ENCODE data around the gene EIF4G1. TPM values are rescaled to one million over a fixed set of nuclear protein-coding genes. Genes with fewer than 3 reads are reported as not detected.

The EIF4G1 gene
- total RNA-seq, 4 donors from 2014 or later = 382 to 463 (median 418) TPM

DNA sequence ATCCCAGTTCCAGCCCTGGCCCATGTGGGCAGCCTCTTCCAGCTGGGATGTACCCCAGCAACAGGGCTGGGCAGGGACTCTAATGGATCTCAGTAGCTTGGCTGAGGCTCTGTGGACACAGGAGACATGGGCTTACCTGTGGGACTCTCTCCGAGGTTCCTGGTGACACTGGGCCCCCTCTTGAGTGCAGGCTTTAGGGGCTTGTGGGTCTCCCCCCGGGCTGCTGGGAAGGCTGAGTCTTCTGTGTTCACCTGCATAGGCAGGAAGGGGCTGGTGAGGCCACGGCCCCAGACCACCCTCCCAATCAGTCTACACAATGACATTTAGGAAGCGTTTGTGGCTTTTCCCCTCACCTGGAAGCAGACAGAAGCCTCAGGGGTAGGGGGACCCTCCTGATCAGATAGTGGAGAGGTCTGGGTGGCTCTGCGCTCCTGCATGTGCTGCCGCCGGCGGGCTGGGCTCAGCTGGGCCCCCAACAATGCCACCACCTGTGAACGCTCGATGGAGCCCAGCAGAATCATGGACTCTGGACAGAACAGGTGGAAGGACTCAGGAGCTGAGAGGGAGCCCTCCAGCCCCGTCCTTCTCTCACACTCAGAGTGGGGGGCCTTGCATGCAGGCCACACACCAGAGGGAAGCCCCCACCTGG, 38.6 kb downstream of the EIF4G1 start:
- no peak overlapping the region for H3K4me3 ChIP-seq
- H3K9me3 ChIP-seq = no peaks in the 10 kb centered on the region
- H3K27me3 ChIP-seq = no peaks in the 10 kb centered on the region
- no peak for DNase-seq (ENCODE audit: low spot score in 2 of 2)
- H3K36me3 ChIP-seq = peaks cover 10% of the 10 kb centered on the region
- no peak overlapping the region for H3K27ac ChIP-seq
- WGBS = 92% methylated on average over 2 of the region's 11 CpGs
- no peak for TF ChIP-seq POLR2A (IDR thresholded peaks at IDR 0.05)
- H3K4me1 ChIP-seq = peaks cover 15% of the 10 kb centered on the region

DNA sequence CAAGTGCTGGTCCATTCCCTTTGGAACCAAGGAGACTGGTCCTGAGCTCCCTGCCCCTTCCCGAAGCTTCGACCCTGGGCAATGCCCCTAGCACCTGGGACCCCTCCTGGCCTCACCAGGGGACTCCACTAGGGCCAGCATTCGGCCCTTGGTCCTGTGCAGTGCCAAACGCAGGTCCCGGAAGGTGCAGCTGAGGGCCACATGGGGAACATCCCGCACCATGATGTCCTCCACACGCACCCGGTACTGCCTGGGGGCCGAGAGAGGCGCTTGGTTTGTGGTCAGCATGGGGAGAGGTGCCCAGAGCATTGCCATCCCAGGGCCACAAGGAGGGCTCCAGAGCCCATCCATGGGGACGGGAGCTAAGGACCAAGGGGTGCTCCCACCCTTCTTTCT, 39.1 kb downstream of the EIF4G1 start:
- Histone ChIP-seq H3K4me3 (no peak overlapping the region), H3K4me1 (peaks cover 15% of the 10 kb centered on the region), H3K36me3 (peaks cover 10% of the 10 kb centered on the region), H3K27ac (no peak overlapping the region), H3K27me3 (no peaks in the 10 kb centered on the region), H3K9me3 (no peaks in the 10 kb centered on the region)
- no peak for DNase-seq (ENCODE audit: low spot score in 2 of 2)
- TF ChIP-seq POLR2AphosphoS5 (IDR thresholded peaks at IDR 0.05) (no peak), EP300 (IDR thresholded peaks at IDR 0.05) (no peak), POLR2A (IDR thresholded peaks at IDR 0.05) (no peak)
- TF ChIP-seq, protein P1, sequence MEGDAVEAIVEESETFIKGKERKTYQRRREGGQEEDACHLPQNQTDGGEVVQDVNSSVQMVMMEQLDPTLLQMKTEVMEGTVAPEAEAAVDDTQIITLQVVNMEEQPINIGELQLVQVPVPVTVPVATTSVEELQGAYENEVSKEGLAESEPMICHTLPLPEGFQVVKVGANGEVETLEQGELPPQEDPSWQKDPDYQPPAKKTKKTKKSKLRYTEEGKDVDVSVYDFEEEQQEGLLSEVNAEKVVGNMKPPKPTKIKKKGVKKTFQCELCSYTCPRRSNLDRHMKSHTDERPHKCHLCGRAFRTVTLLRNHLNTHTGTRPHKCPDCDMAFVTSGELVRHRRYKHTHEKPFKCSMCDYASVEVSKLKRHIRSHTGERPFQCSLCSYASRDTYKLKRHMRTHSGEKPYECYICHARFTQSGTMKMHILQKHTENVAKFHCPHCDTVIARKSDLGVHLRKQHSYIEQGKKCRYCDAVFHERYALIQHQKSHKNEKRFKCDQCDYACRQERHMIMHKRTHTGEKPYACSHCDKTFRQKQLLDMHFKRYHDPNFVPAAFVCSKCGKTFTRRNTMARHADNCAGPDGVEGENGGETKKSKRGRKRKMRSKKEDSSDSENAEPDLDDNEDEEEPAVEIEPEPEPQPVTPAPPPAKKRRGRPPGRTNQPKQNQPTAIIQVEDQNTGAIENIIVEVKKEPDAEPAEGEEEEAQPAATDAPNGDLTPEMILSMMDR (IDR thresholded peaks at IDR 0.05) = no peak
- 85% methylated on average over 4 of the region's 11 CpGs for whole genome bisulfite sequencing

DNA sequence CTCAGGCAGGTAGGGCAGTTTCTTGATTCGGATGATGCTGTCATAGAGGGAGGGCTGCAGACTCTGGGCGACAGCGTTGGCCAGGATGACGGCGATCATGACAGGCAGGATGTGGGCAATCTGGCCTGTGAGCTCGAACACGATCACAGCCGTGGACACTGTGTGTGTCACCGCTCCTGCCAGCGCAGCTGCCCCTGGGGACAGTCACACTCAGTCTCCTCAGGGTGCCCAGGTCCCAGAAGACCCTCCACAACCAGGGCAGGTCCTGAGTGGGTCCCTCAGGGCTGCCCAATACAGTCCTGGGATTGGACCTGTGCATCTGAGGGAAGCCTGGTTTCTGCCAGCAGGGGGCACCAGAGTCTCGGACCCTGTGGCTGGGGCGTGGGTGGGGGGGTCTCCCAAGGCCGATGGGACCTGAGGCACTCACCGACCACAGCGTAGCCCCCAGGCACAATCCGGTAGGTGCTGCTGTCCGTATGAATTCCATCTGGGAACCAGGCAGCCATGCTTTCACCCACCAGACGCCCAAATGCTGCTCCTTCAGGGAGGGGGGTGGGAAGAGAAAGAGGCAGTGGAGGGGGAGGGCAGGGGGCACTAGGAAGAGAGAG, 39.8 kb downstream of the EIF4G1 start:
- Histone ChIP-seq H3K4me3 (no peak overlapping the region), H3K9me3 (no peaks in the 10 kb centered on the region), H3K4me1 (peaks cover 15% of the 10 kb centered on the region), H3K27me3 (no peaks in the 10 kb centered on the region), H3K27ac (no peak overlapping the region), H3K36me3 (peaks cover 10% of the 10 kb centered on the region)
- no peak for DNase-seq (ENCODE audit: low spot score in 2 of 2)
- 19% methylated on average over 8 of the region's 18 CpGs for WGBS
- TF ChIP-seq POLR2AphosphoS5 (IDR thresholded peaks at IDR 0.05) (no peak), POLR2A (IDR thresholded peaks at IDR 0.05) (no peak), EP300 (IDR thresholded peaks at IDR 0.05) (no peak)
- TF ChIP-seq, protein P1 (IDR thresholded peaks at IDR 0.05) = peak in 1 of 2 donors; percentile 71

DNA sequence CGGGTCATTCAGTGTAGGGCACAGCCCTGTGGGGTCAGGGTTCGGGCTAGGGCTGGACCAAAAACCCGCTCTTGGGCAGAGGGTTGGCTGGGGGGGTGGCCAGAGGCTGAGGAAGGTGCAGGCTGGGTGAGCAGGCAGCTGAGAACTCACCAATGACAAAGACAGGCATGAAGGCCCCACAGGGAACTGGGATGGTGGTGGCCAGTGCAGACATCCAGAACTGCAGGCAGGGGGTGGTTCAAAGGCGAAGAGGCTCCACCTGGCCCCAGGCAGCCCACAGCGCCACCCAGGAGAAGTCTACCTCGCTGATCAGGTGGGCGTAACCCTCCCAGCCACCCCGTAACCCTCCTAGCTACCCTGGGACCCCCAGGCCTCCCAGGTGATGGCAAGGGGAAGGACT, 40.3 kb downstream of the EIF4G1 start:
- no peak for TF ChIP-seq POLR2A (IDR thresholded peaks at IDR 0.05)
- Histone ChIP-seq H3K27me3 (no peaks in the 10 kb centered on the region), H3K36me3 (peaks cover 10% of the 10 kb centered on the region), H3K4me1 (peaks cover 20% of the 10 kb centered on the region), H3K4me3 (no peak overlapping the region), H3K9me3 (no peaks in the 10 kb centered on the region), H3K27ac (no peak overlapping the region)
- 79% methylated on average over 8 of the region's 8 CpGs for WGBS
- DNase-seq (ENCODE audit: low spot score in 2 of 2) = no peak

DNA sequence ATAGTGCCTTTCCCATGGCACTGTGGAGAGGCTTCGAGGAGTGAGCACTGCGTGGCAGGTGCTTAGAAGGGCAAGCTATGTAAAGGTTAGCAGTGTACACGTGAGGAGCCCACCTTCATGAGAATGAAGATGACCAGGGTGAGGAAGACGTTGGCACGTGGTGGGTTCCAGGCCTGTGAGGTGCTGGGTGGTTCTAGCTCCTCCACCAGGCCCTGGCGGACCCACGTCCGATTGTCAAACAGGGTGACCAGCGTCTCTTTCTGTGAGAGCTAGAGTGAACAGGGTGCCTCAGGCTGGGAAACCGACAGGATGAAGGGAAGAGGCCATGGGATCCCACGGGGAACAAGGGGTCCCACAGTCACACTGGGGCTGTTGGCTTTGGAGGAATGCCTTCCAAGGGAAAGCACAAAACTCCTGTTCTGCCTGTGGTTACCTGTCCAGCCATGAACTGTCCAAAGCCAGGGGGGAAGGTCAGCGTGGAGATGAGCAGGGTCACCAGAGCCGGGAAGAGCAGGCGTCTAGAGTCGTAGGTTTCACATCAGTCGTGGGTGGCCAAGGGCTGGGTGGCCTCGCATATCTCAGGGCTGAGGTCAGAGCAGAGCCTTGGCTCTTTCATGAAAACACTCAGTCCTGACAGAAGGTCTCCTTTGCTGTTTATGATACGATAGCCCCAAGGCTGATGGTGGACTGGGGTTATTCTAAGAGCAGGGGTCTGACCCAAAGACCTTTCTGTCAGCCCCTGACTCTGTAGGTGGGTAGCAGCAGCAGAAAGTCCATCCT, 41.0 kb downstream of the EIF4G1 start:
- no peak overlapping the region for H3K27ac ChIP-seq
- no peak for DNase-seq (ENCODE audit: low spot score in 2 of 2)
- TF ChIP-seq POLR2A (IDR thresholded peaks at IDR 0.05) (no peak), EP300 (IDR thresholded peaks at IDR 0.05) (no peak), POLR2AphosphoS5 (IDR thresholded peaks at IDR 0.05) (no peak)
- TF ChIP-seq, protein P1 (IDR thresholded peaks at IDR 0.05) = no peak
- no peaks in the 10 kb centered on the region for H3K27me3 ChIP-seq
- no peaks in the 10 kb centered on the region for H3K9me3 ChIP-seq
- 75% methylated on average over 16 of the region's 18 CpGs for WGBS
- H3K36me3 ChIP-seq = peaks cover 10% of the 10 kb centered on the region
- peaks cover 26% of the 10 kb centered on the region for H3K4me1 ChIP-seq
- H3K4me3 ChIP-seq = no peak overlapping the region

All from suprapubic skin (tissue), 4 donors.